ENCODE measurements around the gene MIS18A. TPM values are rescaled to one million over a fixed set of nuclear protein-coding genes. Genes with fewer than 3 reads are reported as not detected.

The MIS18A gene
- total and polyA plus RNA-seq, 2 experiments from 2014 or later, result 46.1 to 133 TPM

DNA sequence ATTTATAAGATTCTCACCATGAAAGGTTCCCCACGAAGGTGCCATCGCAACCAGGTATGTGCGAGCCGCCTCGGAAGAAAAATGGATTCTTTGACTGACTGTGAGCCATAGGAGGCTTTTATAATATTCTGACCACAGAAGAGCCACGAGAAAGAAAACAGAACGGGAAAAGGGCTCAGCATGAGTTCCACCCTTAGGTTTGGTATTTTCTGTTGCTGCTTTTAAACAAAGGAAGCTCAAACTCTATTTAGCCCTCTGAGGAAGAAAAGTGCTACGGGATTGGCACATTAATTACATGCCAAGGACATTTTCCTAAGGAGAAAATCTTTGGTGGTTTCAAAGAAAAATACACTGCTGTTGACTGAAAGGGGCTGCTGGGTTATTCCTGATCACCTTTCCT, 39.3 kb downstream of the MIS18A start:
- H3K27ac ChIP-seq (ENCODE audit: low read depth), result no peak overlapping the region
- ATAC-seq, result no peak
- H3K9me2 ChIP-seq (ENCODE audit: insufficient read depth), result 0 out of 2 replicates have a peak, but pooled peaks cover 4% of the 10 kb centered on the region
- Mint-ChIP-seq H3K4me3 (no peak overlapping the region), H3K27me3 (ENCODE audit: insufficient read depth, low read depth, poor library complexity) (no peaks in the 10 kb centered on the region), H3K27ac (no peak overlapping the region), H3K4me1 (peaks cover 6% of the 10 kb centered on the region), H3K36me3 (ENCODE audit: low read depth) (no peaks in the 10 kb centered on the region; the same call in 2 of the 3 replicates), H3K9me3 (peaks cover 6% of the 10 kb centered on the region; the same call in 2 of the 3 replicates)
- no peaks in the 10 kb centered on the region for H3K27me3 ChIP-seq (ENCODE audit: insufficient read depth)
- H3F3A ChIP-seq (replicated peaks; ENCODE audit: low read depth), result no peaks in the 10 kb centered on the region
- no peaks in the 10 kb centered on the region for H4K20me1 ChIP-seq (replicated peaks; ENCODE audit: insufficient read depth)
- no peak overlapping the region for H3K4me2 ChIP-seq
- H3K4me1 ChIP-seq (ENCODE audit: insufficient read depth), result no peaks in the 10 kb centered on the region
- H3K4me3 ChIP-seq, result no peak overlapping the region
- no peak for TF ChIP-seq EZH2 (IDR thresholded peaks at IDR 0.05; ENCODE audit: low read depth, unreplicated experiment)
- no peak for TF ChIP-seq ZNF462 (CRISPR knock-in tag; IDR thresholded peaks at IDR 0.05)
- TF ChIP-seq ZNF331 (CRISPR knock-in tag; IDR thresholded peaks at IDR 0.05; ENCODE audit: low read depth), result no peak
- DNase-seq (ENCODE audit: low spot score), result no peak
- H3K79me2 ChIP-seq (replicated peaks; ENCODE audit: insufficient read depth), result no peaks in the 10 kb centered on the region
- no peak overlapping the region for H2AFZ ChIP-seq
- H3K36me3 ChIP-seq (ENCODE audit: insufficient read depth), result no peaks in the 10 kb centered on the region

DNA sequence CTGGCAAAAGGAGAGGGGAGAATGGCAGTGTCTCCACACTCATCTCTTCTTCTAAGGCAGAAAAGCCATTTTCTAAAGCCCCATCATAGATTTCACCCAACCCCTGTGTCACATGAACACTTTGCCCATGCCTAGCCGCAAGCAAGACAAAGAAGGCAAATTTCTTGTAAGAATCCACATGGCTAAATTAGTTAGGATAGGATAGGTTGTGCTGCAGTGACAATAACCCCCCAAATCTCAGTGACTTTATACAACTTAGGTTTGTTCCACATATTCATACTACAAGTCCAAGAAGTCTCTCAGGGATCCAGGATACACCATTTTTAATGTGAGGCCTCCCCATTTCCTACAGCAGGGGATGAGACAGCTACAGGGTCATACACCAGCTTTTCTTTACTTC, 40.8 kb downstream of the MIS18A start:
- H3K27ac Mint-ChIP-seq, result no peak overlapping the region
- H4K20me1 ChIP-seq (replicated peaks; ENCODE audit: insufficient read depth), result no peaks in the 10 kb centered on the region
- H3K36me3 Mint-ChIP-seq (ENCODE audit: low read depth), result no peaks in the 10 kb centered on the region; the same call in 2 of the 3 replicates
- peaks cover 7% of the 10 kb centered on the region; the same call in 2 of the 3 replicates for H3K9me3 Mint-ChIP-seq
- H3K4me3 Mint-ChIP-seq, result no peak overlapping the region
- no peaks in the 10 kb centered on the region for H3K27me3 Mint-ChIP-seq (ENCODE audit: insufficient read depth, low read depth, poor library complexity)
- peaks cover 8% of the 10 kb centered on the region for H3K4me1 Mint-ChIP-seq
- no peak overlapping the region for H3K27ac ChIP-seq (ENCODE audit: low read depth)
- H3F3A ChIP-seq (replicated peaks; ENCODE audit: low read depth), result no peaks in the 10 kb centered on the region
- H3K79me2 ChIP-seq (replicated peaks; ENCODE audit: insufficient read depth), result no peaks in the 10 kb centered on the region
- H3K27me3 ChIP-seq (ENCODE audit: insufficient read depth), result no peaks in the 10 kb centered on the region
- no peak overlapping the region for H2AFZ ChIP-seq
- DNase-seq (ENCODE audit: low spot score), result no peak
- H3K4me3 ChIP-seq, result no peak overlapping the region
- H3K36me3 ChIP-seq (ENCODE audit: insufficient read depth), result no peaks in the 10 kb centered on the region
- no peaks in the 10 kb centered on the region for H3K4me1 ChIP-seq (ENCODE audit: insufficient read depth)
- no peak for ATAC-seq
- H3K9me2 ChIP-seq (ENCODE audit: insufficient read depth), result 0 out of 2 replicates have a peak, but pooled peaks cover 4% of the 10 kb centered on the region
- no peak overlapping the region for H3K4me2 ChIP-seq
- TF ChIP-seq CREB1 (CRISPR knock-in tag; IDR thresholded peaks at IDR 0.05; ENCODE audit: low read depth) (no peak), STAT1 (IDR thresholded peaks at IDR 0.05; ENCODE audit: unreplicated experiment) (no peak), JUNB (IDR thresholded peaks at IDR 0.05; ENCODE audit: unreplicated experiment) (no peak), ETS1 (IDR thresholded peaks at IDR 0.05) (no peak)
